NCI-H524 treated with DMSO at 0.1 percent for 48 hours (cell line): ENCODE data around the gene CEACAM1.
"Not testable (repeated sequence)": the region's sequence is repeated elsewhere in the genome, so short reads cannot be mapped to it uniquely, and the experiment has no call there.

Experiments used
- DNase-seq: peaks from one replicate; lab custom pipeline; 2025; lab: John Stamatoyannopoulos, UW

The CEACAM1 gene

DNA sequence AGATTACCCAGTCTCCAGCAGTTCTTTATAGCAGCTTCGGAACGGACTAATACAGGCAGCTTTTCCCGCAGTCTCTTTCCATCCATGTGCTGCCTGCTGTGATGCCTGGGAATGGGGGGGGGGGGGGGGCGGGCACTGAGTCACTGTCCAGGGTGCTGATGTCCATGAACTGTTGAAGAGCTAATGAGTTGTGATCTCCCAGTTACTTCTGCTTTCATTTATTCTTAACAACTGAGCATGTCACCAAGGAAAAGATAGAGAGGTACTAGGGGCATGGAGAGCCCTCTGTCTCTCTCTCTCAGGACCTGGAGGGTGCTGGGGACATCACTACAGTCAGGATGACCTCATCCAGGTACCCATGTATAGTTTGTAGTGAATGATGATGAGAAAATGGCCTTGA lies 20.3 kb upstream of the CEACAM1 start:
- DNase-seq, result no peak

- no peak for DNase-seq
Measured at GRCh38 chr19:42547929-42548328, 19.6 kb upstream of the CEACAM1 start.

DNA sequence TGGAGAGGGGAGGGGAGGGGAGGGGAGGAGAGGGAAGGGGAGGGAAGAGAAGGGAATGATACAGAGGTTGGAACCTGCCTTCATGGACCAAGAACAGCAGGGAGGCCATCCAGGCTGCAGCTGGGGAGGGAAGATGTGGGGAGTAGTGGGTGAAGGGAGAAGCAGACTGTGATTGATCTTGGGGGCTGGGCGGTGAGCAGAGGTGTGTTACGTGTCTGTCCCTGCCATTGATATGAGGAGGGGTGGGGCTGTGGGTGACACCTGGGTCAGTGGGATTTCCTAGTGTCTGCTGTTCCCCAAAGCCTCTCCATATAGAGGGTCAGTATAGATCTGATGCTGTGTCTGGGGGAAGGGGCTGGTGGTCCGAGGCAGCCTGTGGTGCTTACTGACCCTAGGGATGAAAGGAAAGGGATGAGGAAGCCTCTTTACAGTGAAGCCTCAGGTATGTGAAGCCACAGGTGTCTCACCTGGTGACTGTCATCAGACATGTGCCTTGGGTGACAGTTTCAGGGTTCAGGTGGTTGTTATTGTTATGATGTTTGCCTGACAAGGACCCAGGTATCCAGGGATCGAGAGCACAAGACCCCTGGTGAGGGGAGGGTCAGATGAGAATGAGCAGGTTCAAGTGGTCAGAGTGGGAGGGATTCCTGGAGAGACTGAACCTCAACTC lies 18.7 kb upstream of the CEACAM1 start:
- no peak for DNase-seq

- no peak for DNase-seq
Measured at GRCh38 chr19:42544146-42544545, 15.9 kb upstream of the CEACAM1 start.

DNA sequence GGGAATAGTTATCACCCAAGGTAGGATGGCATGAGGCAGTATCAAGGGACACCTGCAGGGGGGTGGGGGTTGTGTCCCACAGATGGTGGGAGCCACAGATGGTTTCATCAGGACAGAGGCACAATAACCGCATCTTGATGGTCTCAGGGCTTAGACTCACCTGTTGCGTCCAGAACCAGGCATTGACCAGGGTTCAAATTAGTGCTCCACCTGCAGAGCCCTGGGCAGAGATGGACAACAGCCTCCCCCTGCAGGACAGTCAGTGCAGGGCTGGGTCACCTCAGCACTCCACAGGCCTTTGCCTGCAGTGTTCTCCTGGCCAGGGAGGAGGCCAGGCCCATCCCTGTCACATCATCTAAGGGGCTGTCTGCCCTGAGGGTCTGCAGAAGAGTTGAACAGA lies 14.5 kb upstream of the CEACAM1 start:
- no peak for DNase-seq

DNA sequence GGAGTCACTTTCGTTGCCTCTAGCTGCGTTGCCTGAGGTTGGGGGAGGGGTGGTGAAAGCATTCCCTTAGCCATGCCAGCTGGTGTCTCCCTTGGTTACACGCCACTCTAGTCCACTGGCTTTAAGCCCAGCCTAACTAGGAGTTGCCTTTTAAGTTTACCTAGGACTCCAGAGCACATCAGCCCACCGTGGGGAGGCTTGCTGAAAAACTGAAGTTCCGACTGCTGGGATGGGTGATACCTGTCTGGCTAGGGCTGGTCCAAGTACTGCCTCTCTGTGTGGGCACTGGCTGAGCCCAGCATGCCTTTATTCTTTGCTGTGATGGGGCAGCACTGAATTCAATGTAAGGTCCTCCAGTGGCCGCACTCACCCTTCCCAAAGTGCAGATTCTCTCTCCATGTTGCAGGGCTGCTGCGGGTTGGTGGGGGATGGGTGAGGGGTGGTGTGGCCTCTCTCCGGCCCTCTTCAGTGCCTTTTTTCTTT lies 11.8 kb upstream of the CEACAM1 start:
- no peak for DNase-seq

DNA sequence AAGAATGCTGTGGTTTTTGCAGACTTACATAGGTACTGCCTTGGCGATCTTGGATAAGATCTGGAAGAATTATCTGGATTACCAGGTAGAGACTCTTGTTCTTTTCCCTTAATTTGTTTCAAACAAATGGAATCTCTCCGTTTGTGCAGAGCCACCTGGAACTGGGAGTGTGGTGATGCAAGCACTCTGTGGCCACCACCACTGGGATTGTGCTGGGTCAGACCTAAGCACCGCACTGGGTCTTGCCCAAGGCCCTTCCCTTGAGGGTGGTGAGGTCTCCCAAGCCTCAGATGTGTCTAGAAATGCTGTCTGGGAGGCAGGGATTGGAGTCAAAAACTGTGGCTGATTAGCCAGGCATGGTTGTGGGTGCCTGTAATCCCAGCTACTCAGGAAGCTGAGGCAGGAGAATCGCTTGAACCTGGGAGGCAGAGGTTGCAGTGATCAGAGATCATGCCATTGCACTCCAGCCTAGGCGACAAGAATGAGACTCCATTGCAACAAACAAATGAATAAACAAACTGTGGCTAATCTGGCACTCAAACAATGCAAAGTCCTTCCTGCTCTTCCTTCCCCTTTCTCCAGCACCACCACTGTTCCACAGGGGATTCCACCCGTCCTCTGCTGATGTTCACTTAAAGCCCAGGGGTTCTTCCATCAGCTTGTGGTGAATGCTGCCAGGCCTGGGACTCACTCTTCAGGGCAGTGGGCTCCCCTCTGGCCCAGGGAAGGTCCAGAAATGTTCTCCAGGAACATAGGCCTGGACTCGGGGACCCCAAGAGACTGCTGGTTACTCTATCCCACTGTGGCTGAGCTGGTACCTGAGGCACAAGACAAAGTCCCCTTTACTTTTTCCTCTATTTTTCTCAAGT lies 10.8 kb upstream of the CEACAM1 start:
- no peak for DNase-seq

GRCh38 chr19:42535276-42535675 lies 7.0 kb upstream of the CEACAM1 start:
- DNase-seq, result not testable (repeated sequence)

- DNase-seq, result no peak
Measured at GRCh38 chr19:42534391-42534790, 6.1 kb upstream of the CEACAM1 start.

- DNase-seq, result no peak
Measured at GRCh38 chr19:42532891-42533290, 4.6 kb upstream of the CEACAM1 start.

- no peak for DNase-seq
Measured at GRCh38 chr19:42531313-42531712, 3.0 kb upstream of the CEACAM1 start.

- DNase-seq, result no peak
Measured at GRCh38 chr19:42529248-42529764, 1.0 kb upstream of the CEACAM1 start.

GRCh38 chr19:42524943-42525342 lies 3.3 kb downstream of the CEACAM1 start:
- DNase-seq, result no peak

DNA sequence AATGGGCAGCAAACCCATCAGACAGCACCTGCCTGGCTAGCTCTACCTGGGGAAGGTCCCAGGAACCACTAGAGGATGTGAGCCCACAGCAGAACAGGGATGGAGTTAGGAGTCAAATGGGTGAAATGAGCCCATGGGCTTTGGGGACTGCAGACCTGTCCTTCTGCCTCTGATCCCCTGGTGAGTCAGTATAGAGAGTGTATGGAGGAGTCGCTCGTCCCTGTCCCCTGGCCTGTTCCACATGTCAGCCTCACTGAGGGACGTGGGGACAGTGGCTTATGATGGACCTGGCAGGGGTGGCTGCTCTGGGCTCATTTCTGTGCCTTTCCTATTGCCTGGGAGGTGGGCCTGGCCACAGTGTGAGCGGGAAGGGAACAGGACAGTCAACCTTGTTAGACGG lies 4.0 kb downstream of the CEACAM1 start:
- no peak for DNase-seq

DNA sequence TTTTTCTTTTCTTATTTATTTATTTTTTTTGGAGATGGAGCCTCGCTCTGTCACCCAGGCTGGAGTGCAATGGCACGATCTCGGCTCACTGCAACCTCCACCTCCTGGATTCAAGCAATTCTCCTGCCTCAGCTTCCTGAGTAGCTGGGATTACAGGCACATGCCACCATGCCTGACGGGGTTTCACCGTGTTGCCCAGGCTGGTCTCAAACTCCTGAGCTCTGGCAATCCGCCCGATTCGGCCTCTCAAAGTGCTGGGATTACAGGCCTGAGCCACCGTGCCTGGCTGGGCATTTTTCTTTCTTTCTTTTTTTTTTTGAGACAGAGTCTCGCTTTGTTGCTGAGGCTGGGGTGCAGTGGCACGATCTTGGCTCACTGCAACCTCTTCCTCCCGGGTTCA lies 6.0 kb downstream of the CEACAM1 start:
- not testable (repeated sequence) for DNase-seq

GRCh38 chr19:42521346-42522030 lies 6.8 kb downstream of the CEACAM1 start:
- DNase-seq, result no peak

GRCh38 chr19:42519108-42519507 lies 9.2 kb downstream of the CEACAM1 start:
- DNase-seq, result no peak

DNA sequence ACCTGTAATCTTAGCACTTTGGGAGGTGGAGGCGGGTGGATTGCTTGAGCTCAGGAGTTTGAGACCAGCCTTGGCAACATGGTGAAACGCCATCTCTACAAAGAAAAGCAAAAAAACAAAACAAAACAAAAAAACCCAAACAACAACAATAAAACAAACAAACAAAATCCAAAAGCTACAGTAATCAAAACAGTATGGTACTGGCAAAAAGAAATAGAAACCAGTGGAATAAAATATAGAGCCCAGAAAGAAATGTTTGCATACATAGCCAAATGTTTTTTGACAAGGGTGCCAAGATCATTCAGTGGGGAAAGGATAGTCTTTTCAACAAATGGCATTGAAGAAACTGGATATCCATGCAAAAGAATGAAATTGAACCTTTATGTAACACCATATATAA lies 11.5 kb downstream of the CEACAM1 start:
- no peak for DNase-seq

GRCh38 chr19:42515241-42515832 lies 12.9 kb downstream of the CEACAM1 start:
- no peak for DNase-seq

- no peak for DNase-seq
Measured at GRCh38 chr19:42514449-42514848, 13.8 kb downstream of the CEACAM1 start.

GRCh38 chr19:42512743-42513304 lies 15.5 kb downstream of the CEACAM1 start:
- DNase-seq, result no peak

- no peak for DNase-seq
Measured at GRCh38 chr19:42512130-42512636, 16.1 kb downstream of the CEACAM1 start.
